T-cell (primary cell): Measurements from ENCODE around the gene RBM38. TPM values are rescaled to one million over a fixed set of nuclear protein-coding genes. Genes with fewer than 3 reads are reported as not detected.
A peak's percentile ranks its signal among the peaks of the same experiment; 100 is the strongest.

Experiments
- ATAC-seq, 4 experiments: fragments of 200-7000 bp in 3 of 4; fragments of 150-1000 bp in 1 of 4; cut with Tn5 transposase; replicated peaks in 1 of 4; 1 replicate in 3 of 4; 2 replicates in 1 of 4; pipeline ENCODE4 v1.10.0; 2021; ENCODE audit warnings: moderate library complexity in 3 of 4, mild to moderate bottlenecking in 2 of 4, moderate number of reproducible peaks in 1 of 4
- CTCF ChIA-PET, 2 donors: fragments of 300-600 bp; sonication (Branson Sonifier 250); formaldehyde crosslinking; loops; one replicate each; lab custom pipeline; 2022; ENCODE audit warnings: antibody characterized with exemption in 2 of 2; lab: Charles Lee
- POLR2A ChIA-PET, 2 donors: fragments of 300-600 bp; sonication (Branson Sonifier 250); formaldehyde crosslinking; loops; one replicate each; lab custom pipeline; 2022; ENCODE audit warnings: antibody characterized with exemption in 2 of 2; lab: Charles Lee
- DNase-seq, 35 experiments: peaks; one replicate each; pipeline versions ENCODE4 v3.0.0 to v3.0.0-alpha.2; 2013 to 2023
- H3K27ac ChIP-seq: one replicate; pipeline ENCODE4 v1.5.1; 2013; ENCODE audit warnings: low read length
- H3K27me3 ChIP-seq, 2 experiments: replicated peaks in 1 of 2; 1 replicate in 1 of 2; 2 replicates in 1 of 2; pipeline versions ENCODE4 v1.6.1 to v1.7.0; 2013; ENCODE audit warnings: low read length in 1 of 2, mixed read lengths in 1 of 2; ENCODE audit not compliant: control insufficient read depth in 2 of 2, insufficient read depth in 2 of 2; ENCODE audit errors: extremely low read depth in 1 of 2
- H3K36me3 ChIP-seq, 2 donors: 1 replicate in 1 of 2; 2 replicates in 1 of 2; pipeline versions ENCODE4 v1.6.1 to v1.7.0; 2013; ENCODE audit warnings: low read length in 1 of 2; ENCODE audit not compliant: control insufficient read depth in 2 of 2, insufficient read depth in 1 of 2; ENCODE audit errors: extremely low read depth in 1 of 2
- H3K4me1 ChIP-seq, 2 experiments: 1 replicate in 1 of 2; 2 replicates in 1 of 2; pipeline versions ENCODE4 v1.6.1 to v1.7.0; 2013; ENCODE audit warnings: low read length in 2 of 2, mixed read lengths in 1 of 2; ENCODE audit not compliant: insufficient read depth in 2 of 2, control insufficient read depth in 1 of 2; ENCODE audit errors: extremely low read depth in 1 of 2
- H3K4me3 ChIP-seq, 2 donors: 1 replicate in 1 of 2; 2 replicates in 1 of 2; pipeline versions ENCODE4 v1.5.1 to v1.7.0; 2013; ENCODE audit warnings: mild to moderate bottlenecking in 2 of 2, low read length in 1 of 2, moderate library complexity in 1 of 2; ENCODE audit not compliant: control insufficient read depth in 1 of 2; ENCODE audit errors: extremely low read depth in 1 of 2
- H3K9me3 ChIP-seq: 2 replicates; pipeline ENCODE4 v1.7.0; 2013
- H3K27ac Mint-ChIP-seq, 2 donors: one replicate each; pipeline ENCODE4 v1.8.0; 2020 to 2021; ENCODE audit warnings: mild to moderate bottlenecking in 2 of 2, mixed read lengths in 2 of 2
- H3K27me3 Mint-ChIP-seq, 2 donors: one replicate each; pipeline ENCODE4 v1.8.0; 2021 to 2022; ENCODE audit warnings: mixed read lengths in 2 of 2
- H3K36me3 Mint-ChIP-seq: one replicate; pipeline ENCODE4 v1.8.0; 2021; ENCODE audit warnings: mixed read lengths
- H3K4me1 Mint-ChIP-seq, 3 donors: one replicate each; pipeline ENCODE4 v1.8.0; 2020 to 2022; ENCODE audit warnings: mixed read lengths in 3 of 3, mild to moderate bottlenecking in 1 of 3
- H3K4me3 Mint-ChIP-seq, 3 donors: one replicate each; pipeline ENCODE4 v1.8.0; 2020 to 2022; ENCODE audit warnings: mild to moderate bottlenecking in 3 of 3, mixed read lengths in 3 of 3, moderate library complexity in 3 of 3
- H3K9me3 Mint-ChIP-seq, 3 donors: one replicate each; pipeline ENCODE4 v1.8.0; 2020 to 2022; ENCODE audit warnings: mixed read lengths in 3 of 3
- WGBS: methylation state at CpG from one replicate; pipeline ENCODE4 v1.1.5; 2013; ENCODE audit warnings: missing lambda C conversion rate; ENCODE audit not compliant: insufficient coverage; 5-methylcytosine and 5-hydroxymethylcytosine counted together
- total RNA-seq, 35 experiments: library from RNA in 6 of 35; stranded (reverse) in 6 of 35; fragments of 120-200 nt in 1 of 35; gene quantifications; one replicate each; pipeline versions ENCODE4 v1.2.1 to v1.2.4 and lab custom pipeline; 2013 to 2026

RBM38 gene
- total RNA-seq, 5 donors from 2014 or later (not counting 1 experiment from before 2014, with no cell fraction given) = 111 to 271 (median 124) TPM

DNA sequence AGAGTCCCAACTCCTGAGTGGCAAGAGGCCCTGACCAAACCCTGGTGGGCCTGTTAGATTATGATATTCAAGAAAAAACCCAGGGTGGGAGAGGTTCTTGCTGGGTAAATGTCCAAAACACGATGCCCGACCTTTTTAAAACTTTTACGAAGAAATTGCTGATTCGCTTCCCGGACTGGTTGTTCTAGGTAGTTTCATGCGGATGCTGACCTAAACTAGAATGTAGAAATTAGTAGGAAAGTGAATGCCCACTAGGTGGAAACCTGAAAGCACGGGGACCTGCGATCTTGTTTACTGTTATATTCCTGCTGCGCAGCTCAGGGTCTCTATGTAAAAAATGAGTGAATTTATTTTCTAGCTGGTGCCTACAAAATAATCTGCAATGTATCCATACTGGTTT lies 37.8 kb upstream of the RBM38 start:
- Mint-ChIP-seq H3K9me3 (no peaks in the 10 kb centered on the region), H3K27ac (no peak overlapping the region), H3K4me3 (peak overlapping the region; percentile 42 to 87 (median 54)), H3K4me1 (peaks cover 27 to 33% (median 29%) of the 10 kb centered on the region in 3 donors), H3K36me3 (peaks cover 27% of the 10 kb centered on the region), H3K27me3 (peaks cover 0 to 3% of the 10 kb centered on the region in 2 donors)
- WGBS = 99% methylated on average over 6 of the region's 9 CpGs
- ATAC-seq (no peak), DNase-seq (no peak)
- Histone ChIP-seq H3K36me3 (peaks cover 3 to 6% of the 10 kb centered on the region in 2 donors), H3K27me3 (no peaks in the 10 kb centered on the region), H3K9me3 (no peaks in the 10 kb centered on the region), H3K27ac (no peak overlapping the region), H3K4me1 (peaks cover 10 to 22% of the 10 kb centered on the region in 2 experiments), H3K4me3 (no peak overlapping the region)
- ChIA-PET CTCF (no interaction called here), POLR2A (interaction anchor here in 1 of 2 donors (0.7 kb wide), 1 partner anchor 60 kb away, joined by 3 read pairs; no protein-coding TSS in a partner anchor)

DNA sequence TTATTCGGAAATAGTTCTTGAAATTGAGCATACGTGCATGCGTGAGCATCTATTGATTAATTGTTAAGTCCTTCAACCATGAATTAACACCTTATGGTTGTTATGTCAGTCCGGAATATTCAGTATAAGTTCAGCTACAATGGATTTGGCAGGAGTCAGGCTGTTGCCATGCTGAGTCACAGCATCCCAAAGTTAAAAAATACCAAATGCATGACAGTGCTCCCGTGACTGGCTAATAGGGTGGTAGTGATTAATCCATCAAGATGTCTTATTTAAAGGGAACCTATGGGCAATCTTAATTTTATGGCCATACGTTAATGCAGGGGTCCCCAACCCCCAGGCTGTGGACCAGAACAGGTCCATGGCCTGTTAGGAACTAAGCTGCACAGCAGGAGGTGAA lies 29.7 kb upstream of the RBM38 start:
- H3K27ac Mint-ChIP-seq = no peak overlapping the region
- H3K36me3 ChIP-seq = peaks cover 15 to 34% of the 10 kb centered on the region in 2 donors

DNA sequence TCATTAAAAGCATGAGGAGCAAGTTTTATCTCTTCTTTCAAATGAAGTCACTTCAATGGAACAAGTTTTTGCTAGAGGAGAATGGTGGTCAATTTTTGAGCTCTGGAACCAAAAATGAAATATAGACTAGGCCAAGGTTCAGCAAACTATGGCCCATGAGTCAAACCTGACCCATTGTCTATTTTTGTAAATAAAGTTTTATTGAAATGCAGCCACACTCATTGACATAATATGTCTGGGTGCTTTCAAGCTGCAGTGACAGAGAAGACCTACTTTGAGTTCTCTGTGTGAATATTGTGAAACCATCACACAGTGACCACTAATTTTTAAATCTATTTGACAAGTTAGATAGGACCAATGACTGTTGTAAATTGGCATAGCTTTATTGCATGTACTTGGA lies 26.7 kb upstream of the RBM38 start:
- no peak overlapping the region for H3K27ac ChIP-seq
- H3K4me3 ChIP-seq = no peak overlapping the region
- H3K27me3 ChIP-seq = no peaks in the 10 kb centered on the region
- H3K4me1 ChIP-seq = no peaks in the 10 kb centered on the region
- no peaks in the 10 kb centered on the region for H3K9me3 Mint-ChIP-seq
- ATAC-seq (no peak), DNase-seq (no peak)
- H3K36me3 Mint-ChIP-seq = peaks cover 41% of the 10 kb centered on the region
- CTCF ChIA-PET = no interaction called here
- no peaks in the 10 kb centered on the region for H3K9me3 ChIP-seq
- no peak overlapping the region for H3K4me3 Mint-ChIP-seq
- no peak overlapping the region for H3K27ac Mint-ChIP-seq
- H3K27me3 Mint-ChIP-seq = no peaks in the 10 kb centered on the region
- peaks cover 23 to 61% of the 10 kb centered on the region in 2 donors for H3K36me3 ChIP-seq
- POLR2A ChIA-PET = no interaction called here
- peaks cover 0 to 7% (median 4%) of the 10 kb centered on the region in 3 donors for H3K4me1 Mint-ChIP-seq

More for the DNA sequence above, 29.7 kb upstream of the RBM38 start:
- no peaks in the 10 kb centered on the region for H3K27me3 ChIP-seq
- no peaks in the 10 kb centered on the region for H3K4me1 ChIP-seq
- DNase-seq (no peak), ATAC-seq (no peak)
- H3K4me3 ChIP-seq = no peak overlapping the region
- no peaks in the 10 kb centered on the region for H3K9me3 ChIP-seq
- no peaks in the 10 kb centered on the region for H3K9me3 Mint-ChIP-seq
- ChIA-PET CTCF (interaction anchor here in 1 of 2 donors (0.6 kb wide), 1 partner anchor 971 kb away, joined by 3 read pairs; no protein-coding TSS in a partner anchor), POLR2A (interaction anchor here in 1 of 2 donors (0.5 kb wide), 1 partner anchor 10 kb away, joined by 3 read pairs; no protein-coding TSS in a partner anchor)
- peaks cover 24% of the 10 kb centered on the region for H3K36me3 Mint-ChIP-seq
- no peak overlapping the region for H3K27ac ChIP-seq
- no peak overlapping the region for H3K4me3 Mint-ChIP-seq
- H3K27me3 Mint-ChIP-seq = no peaks in the 10 kb centered on the region
- 100% methylated on average over 1 of the region's 6 CpGs for WGBS
- peaks cover 0 to 7% (median 4%) of the 10 kb centered on the region in 3 donors for H3K4me1 Mint-ChIP-seq

DNA sequence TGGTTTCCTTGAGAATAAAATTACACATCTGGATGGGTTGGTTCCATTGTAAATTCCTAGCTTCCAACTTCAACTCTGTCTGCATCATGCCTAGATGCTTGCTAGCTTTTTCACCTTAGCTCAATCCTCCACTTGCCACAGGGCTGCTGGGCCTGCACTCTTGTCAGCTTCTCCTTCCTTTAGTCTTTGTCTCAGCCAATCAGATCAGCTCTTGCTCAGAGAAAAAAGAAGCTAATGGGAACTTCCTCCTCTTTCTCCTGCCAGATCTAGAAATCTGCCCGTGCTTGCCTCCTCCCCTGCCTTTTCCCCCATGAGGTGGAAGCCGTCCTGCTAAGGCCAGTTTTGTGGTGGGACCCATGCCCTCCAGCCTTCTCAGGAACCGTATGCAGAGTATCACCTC lies 21.6 kb upstream of the RBM38 start:
- Mint-ChIP-seq H3K9me3 (no peaks in the 10 kb centered on the region), H3K27me3 (no peaks in the 10 kb centered on the region), H3K4me1 (peaks cover 13 to 15% (median 14%) of the 10 kb centered on the region in 3 donors), H3K36me3 (peaks cover 69% of the 10 kb centered on the region), H3K4me3 (no peak overlapping the region), H3K27ac (no peak overlapping the region)
- Histone ChIP-seq H3K36me3 (peaks cover 22 to 93% of the 10 kb centered on the region in 2 donors), H3K27me3 (no peaks in the 10 kb centered on the region), H3K27ac (no peak overlapping the region), H3K4me3 (no peak overlapping the region), H3K4me1 (peaks cover 0 to 7% of the 10 kb centered on the region in 2 experiments), H3K9me3 (no peaks in the 10 kb centered on the region)
- DNase-seq (no peak), ATAC-seq (no peak)
- POLR2A ChIA-PET = no interaction called here
- CTCF ChIA-PET = interaction anchor here in 1 of 2 donors (0.7 kb wide), 1 partner anchor 29 kb away, joined by 3 read pairs; no protein-coding TSS in a partner anchor
- 65% methylated on average over 3 of the region's 3 CpGs for WGBS

DNA sequence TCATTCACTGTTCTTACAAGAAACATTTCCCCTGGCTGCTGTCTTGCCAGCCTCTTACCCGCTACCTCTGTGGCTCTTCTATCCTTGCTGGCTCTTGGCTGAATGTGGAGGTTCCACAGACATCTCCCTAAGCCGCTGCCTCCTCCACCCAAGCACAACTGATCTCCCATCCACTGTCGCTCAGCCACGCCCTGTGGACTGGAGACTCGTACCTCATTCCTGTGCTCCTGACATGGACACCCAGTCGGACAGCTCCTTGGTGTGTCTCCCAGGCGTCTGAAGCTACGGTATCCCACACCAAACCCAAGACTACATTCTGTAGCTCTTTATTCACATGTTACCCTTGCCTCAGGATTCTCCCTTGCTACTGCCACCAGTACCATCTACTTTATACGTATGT lies 20.9 kb upstream of the RBM38 start:
- CTCF ChIA-PET = no interaction called here

DNA sequence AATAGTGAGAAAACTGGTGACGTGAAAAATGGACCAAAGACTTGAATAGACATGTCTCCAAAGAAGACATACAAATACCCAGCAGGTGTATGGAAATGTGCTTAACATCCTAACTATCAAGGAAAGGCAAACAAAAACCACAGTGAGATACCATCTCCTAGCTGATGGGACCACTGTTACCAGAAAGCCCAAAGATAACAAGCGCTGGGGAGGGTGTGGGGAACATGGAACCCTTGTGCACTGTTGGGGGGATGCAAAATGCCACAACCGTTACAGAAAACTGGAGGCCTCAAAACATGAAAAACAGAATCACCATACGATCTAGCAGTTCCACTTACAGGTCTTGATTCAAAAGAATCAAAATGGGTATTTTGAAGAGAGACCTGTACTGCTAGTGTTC lies 19.8 kb upstream of the RBM38 start:
- WGBS = 57% methylated on average over 1 of the region's 4 CpGs
- CTCF ChIA-PET = no interaction called here
- Histone ChIP-seq H3K27ac (no peak overlapping the region), H3K9me3 (no peaks in the 10 kb centered on the region), H3K4me1 (peaks cover 0 to 11% of the 10 kb centered on the region in 2 experiments), H3K4me3 (no peak overlapping the region), H3K36me3 (peaks cover 21 to 94% of the 10 kb centered on the region in 2 donors), H3K27me3 (no peaks in the 10 kb centered on the region)
- peaks cover 22 to 28% (median 25%) of the 10 kb centered on the region in 3 donors for H3K4me1 Mint-ChIP-seq
- H3K9me3 Mint-ChIP-seq = no peaks in the 10 kb centered on the region
- H3K27me3 Mint-ChIP-seq = no peaks in the 10 kb centered on the region
- peaks cover 75% of the 10 kb centered on the region for H3K36me3 Mint-ChIP-seq
- H3K27ac Mint-ChIP-seq = no peak overlapping the region
- DNase-seq (no peak), ATAC-seq (no peak)
- H3K4me3 Mint-ChIP-seq = no peak overlapping the region
- POLR2A ChIA-PET = interaction anchor here in 1 of 2 donors (0.7 kb wide), 1 partner anchor 10 kb away, joined by 3 read pairs; no protein-coding TSS in a partner anchor

More for the DNA sequence above, 20.9 kb upstream of the RBM38 start:
- Mint-ChIP-seq H3K4me1 (peaks cover 17 to 20% (median 19%) of the 10 kb centered on the region in 3 donors), H3K27me3 (no peaks in the 10 kb centered on the region), H3K27ac (no peak overlapping the region), H3K4me3 (no peak overlapping the region), H3K9me3 (no peaks in the 10 kb centered on the region), H3K36me3 (peaks cover 74% of the 10 kb centered on the region)
- Histone ChIP-seq H3K9me3 (no peaks in the 10 kb centered on the region), H3K36me3 (peaks cover 22 to 94% of the 10 kb centered on the region in 2 donors), H3K27ac (no peak overlapping the region), H3K4me3 (no peak overlapping the region), H3K27me3 (no peaks in the 10 kb centered on the region), H3K4me1 (peaks cover 0 to 11% of the 10 kb centered on the region in 2 experiments)
- DNase-seq = no peak
- WGBS = 95% methylated on average over 8 of the region's 9 CpGs
- POLR2A ChIA-PET = no interaction called here
- no peak for ATAC-seq
